Measurements from ENCODE around the gene SPEF1.

- TF ChIP-seq CTCF (IDR thresholded peaks at IDR 0.05), result no peak
- no peak for TF ChIP-seq POLR2A (IDR thresholded peaks at IDR 0.05)
These were observed 3.1 kb upstream of the SPEF1 start for GRCh38 chr20:3784216-3784853.
